GM19455 (cell line): ENCODE measurements around the gene TLX2.
A peak's percentile ranks its signal among the peaks of the same experiment; 100 is the strongest.

ENCODE experiments used
- ATAC-seq: cut with Tn5 transposase; IDR thresholded peaks from one replicate; pipeline ENCODE4 v1.9.1; 2021; ENCODE audit not compliant: unreplicated experiment

TLX2 gene

GRCh38 chr2:74511104-74511989 is 2.9 kb upstream of the TLX2 start:
- no peak for ATAC-seq

GRCh38 chr2:74512744-74513604 is 1.3 kb upstream of the TLX2 start:
- ATAC-seq: no peak

- ATAC-seq: no peak
These were observed 464 bp upstream of the TLX2 start for GRCh38 chr2:74513605-74514367.

- ATAC-seq: peak; percentile 25
These were observed 1.2 kb downstream of the TLX2 start for GRCh38 chr2:74515271-74515980.

- peak; percentile 72 for ATAC-seq
These were observed 1.9 kb downstream of the TLX2 start for GRCh38 chr2:74515981-74516633.

- no peak for ATAC-seq
These were observed 2.4 kb downstream of the TLX2 start for GRCh38 chr2:74516650-74517049.

- ATAC-seq: no peak
These were observed 8.3 kb downstream of the TLX2 start for GRCh38 chr2:74522516-74522915.

GRCh38 chr2:74524005-74524404 is 9.8 kb downstream of the TLX2 start:
- no peak for ATAC-seq

- no peak for ATAC-seq
These were observed 10.9 kb downstream of the TLX2 start for GRCh38 chr2:74524955-74525716.

GRCh38 chr2:74525717-74526648 is 11.7 kb downstream of the TLX2 start, which contains the start of gene DQX1:
TSS of gene DQX1 (minus strand) at chr2:74526231. CDS start at chr2:74525729, 502 bp downstream.
- no peak for ATAC-seq

- ATAC-seq: no peak
These were observed 12.5 kb downstream of the TLX2 start for GRCh38 chr2:74526649-74527230.

- no peak for ATAC-seq
These were observed 13.5 kb downstream of the TLX2 start for GRCh38 chr2:74527741-74528140.

GRCh38 chr2:74528600-74529356 is 14.5 kb downstream of the TLX2 start:
- ATAC-seq: peak; percentile 3

- ATAC-seq: peak; percentile 83
These were observed 15.3 kb downstream of the TLX2 start, which contains the start of the genes AUP1 and HTRA2 for GRCh38 chr2:74529357-74530238. TSS of gene AUP1 (minus strand) at chr2:74529706. CDS start at chr2:74529629, 77 bp downstream. TSS of gene HTRA2 (plus strand) at chr2:74529933. CDS start at chr2:74530007, 74 bp downstream.

- ATAC-seq: peak; percentile 20
These were observed 16.3 kb downstream of the TLX2 start for GRCh38 chr2:74530239-74531187.
